ENCODE data around the gene ZNF512B. TPM values are rescaled to one million over a fixed set of nuclear protein-coding genes. Genes with fewer than 3 reads are reported as not detected.

The ZNF512B gene
- total RNA-seq, 1 experiment from 2014 or later = 58.1 TPM

DNA sequence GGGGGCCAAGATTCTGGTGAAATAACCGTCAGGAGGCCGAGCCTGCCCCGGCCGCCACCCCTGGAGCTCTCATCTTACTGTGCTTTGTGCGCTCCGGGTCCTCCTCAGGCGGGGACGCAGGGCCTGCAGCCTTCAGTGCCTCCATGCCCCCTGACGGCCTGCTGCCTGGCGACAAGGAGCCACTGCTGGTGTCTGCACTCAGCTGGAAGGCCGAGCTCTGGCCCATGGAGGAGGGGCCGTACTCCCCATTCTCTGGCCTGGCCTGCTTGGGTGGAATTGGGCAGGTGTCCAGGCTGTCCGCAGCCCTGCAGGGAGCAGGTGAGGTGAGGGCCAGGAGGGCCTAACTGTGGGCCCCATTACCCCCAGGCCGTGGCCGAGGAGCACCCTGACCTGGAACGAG is 5.3 kb downstream of the ZNF512B start:
- BruUV-seq (replicated peaks) = no TSS peak
- H3K36me3 Mint-ChIP-seq (ENCODE audit: insufficient read depth, unreplicated experiment) = peaks cover 53% of the 10 kb centered on the region
- peaks cover 9% of the 10 kb centered on the region for H3K4me1 Mint-ChIP-seq (ENCODE audit: low read depth, unreplicated experiment)
- no peak for DNase-seq
- no peak overlapping the region for H3K27ac Mint-ChIP-seq (ENCODE audit: unreplicated experiment)
- H3K9me3 Mint-ChIP-seq (ENCODE audit: low read depth, unreplicated experiment) = no peaks in the 10 kb centered on the region
- CTCF ChIA-PET = no interaction called here
- intact Hi-C loops (cut with micrococcal nuclease; ENCODE audit: unreplicated experiment) = no loop called here
- H3K27me3 Mint-ChIP-seq (ENCODE audit: unreplicated experiment) = no peaks in the 10 kb centered on the region
- TF ChIP-seq, protein P1, sequence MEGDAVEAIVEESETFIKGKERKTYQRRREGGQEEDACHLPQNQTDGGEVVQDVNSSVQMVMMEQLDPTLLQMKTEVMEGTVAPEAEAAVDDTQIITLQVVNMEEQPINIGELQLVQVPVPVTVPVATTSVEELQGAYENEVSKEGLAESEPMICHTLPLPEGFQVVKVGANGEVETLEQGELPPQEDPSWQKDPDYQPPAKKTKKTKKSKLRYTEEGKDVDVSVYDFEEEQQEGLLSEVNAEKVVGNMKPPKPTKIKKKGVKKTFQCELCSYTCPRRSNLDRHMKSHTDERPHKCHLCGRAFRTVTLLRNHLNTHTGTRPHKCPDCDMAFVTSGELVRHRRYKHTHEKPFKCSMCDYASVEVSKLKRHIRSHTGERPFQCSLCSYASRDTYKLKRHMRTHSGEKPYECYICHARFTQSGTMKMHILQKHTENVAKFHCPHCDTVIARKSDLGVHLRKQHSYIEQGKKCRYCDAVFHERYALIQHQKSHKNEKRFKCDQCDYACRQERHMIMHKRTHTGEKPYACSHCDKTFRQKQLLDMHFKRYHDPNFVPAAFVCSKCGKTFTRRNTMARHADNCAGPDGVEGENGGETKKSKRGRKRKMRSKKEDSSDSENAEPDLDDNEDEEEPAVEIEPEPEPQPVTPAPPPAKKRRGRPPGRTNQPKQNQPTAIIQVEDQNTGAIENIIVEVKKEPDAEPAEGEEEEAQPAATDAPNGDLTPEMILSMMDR (IDR thresholded peaks at IDR 0.05; ENCODE audit: unreplicated experiment) = no peak
- H3K4me3 Mint-ChIP-seq (ENCODE audit: low read depth, unreplicated experiment) = no peak overlapping the region

DNA sequence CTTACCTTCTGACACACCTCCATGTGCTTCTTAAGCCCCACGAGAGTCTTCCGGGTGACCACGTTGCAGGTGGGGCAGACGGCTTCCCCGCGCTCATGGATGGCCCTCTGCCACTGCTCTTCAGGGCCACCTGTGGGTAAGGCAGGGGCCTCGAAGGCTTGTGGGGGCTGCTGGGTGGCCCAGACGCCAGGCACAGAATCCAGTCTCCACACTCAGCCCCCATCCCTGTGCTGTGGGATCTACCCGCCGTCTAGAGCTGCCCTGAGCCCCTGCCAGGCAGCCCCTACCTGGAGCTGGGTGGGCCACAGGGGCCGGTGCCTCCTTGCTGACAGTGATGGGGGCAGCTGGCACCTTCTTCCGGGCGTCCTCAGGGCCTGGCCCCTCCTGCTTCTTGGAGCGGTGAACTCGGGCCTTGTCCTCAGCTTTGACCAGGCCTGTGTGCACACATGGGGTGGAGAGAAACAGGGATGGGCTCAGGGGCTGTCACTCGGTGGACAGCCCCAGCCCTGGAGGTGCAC is 5.9 kb downstream of the ZNF512B start:
- TF ChIP-seq, protein P1 (IDR thresholded peaks at IDR 0.05; ENCODE audit: unreplicated experiment) = no peak
- Mint-ChIP-seq H3K4me1 (ENCODE audit: low read depth, unreplicated experiment) (peaks cover 8% of the 10 kb centered on the region), H3K4me3 (ENCODE audit: low read depth, unreplicated experiment) (no peak overlapping the region), H3K27ac (ENCODE audit: unreplicated experiment) (no peak overlapping the region), H3K9me3 (ENCODE audit: low read depth, unreplicated experiment) (no peaks in the 10 kb centered on the region), H3K27me3 (ENCODE audit: unreplicated experiment) (no peaks in the 10 kb centered on the region), H3K36me3 (ENCODE audit: insufficient read depth, unreplicated experiment) (peaks cover 54% of the 10 kb centered on the region)
- no TSS peak for BruUV-seq (replicated peaks)
- CTCF ChIA-PET = no interaction called here
- DNase-seq = no peak
- intact Hi-C loops (cut with micrococcal nuclease; ENCODE audit: unreplicated experiment) = no loop called here

DNA sequence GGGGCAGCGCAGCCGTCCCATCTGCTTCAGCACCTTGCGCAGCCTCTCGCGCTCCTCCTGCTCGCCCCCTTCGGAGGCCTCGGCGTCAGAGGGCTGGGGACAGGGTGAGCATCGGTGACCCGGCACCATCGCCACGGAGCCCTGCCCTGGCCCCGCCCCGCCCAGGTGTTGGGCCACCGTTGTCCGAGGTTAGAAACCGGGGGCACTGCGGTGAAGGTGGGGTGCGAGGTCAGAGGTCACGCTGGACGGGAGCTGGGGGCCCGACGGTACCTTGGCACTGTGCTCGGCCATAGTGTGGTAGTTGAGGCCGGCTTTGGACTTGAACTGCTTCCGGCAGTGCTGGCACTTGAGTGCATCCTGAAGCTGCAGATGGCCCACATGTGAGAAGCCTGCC is 6.4 kb downstream of the ZNF512B start:
- DNase-seq = no peak
- Mint-ChIP-seq H3K9me3 (ENCODE audit: low read depth, unreplicated experiment) (no peaks in the 10 kb centered on the region), H3K36me3 (ENCODE audit: insufficient read depth, unreplicated experiment) (peaks cover 54% of the 10 kb centered on the region), H3K27ac (ENCODE audit: unreplicated experiment) (no peak overlapping the region), H3K4me1 (ENCODE audit: low read depth, unreplicated experiment) (peaks cover 3% of the 10 kb centered on the region), H3K27me3 (ENCODE audit: unreplicated experiment) (no peaks in the 10 kb centered on the region), H3K4me3 (ENCODE audit: low read depth, unreplicated experiment) (no peak overlapping the region)
- intact Hi-C loops (cut with micrococcal nuclease; ENCODE audit: unreplicated experiment) = no loop called here
- TF ChIP-seq, protein P1 (IDR thresholded peaks at IDR 0.05; ENCODE audit: unreplicated experiment) = no peak
- BruUV-seq (replicated peaks) = no TSS peak
- CTCF ChIA-PET = no interaction called here

DNA sequence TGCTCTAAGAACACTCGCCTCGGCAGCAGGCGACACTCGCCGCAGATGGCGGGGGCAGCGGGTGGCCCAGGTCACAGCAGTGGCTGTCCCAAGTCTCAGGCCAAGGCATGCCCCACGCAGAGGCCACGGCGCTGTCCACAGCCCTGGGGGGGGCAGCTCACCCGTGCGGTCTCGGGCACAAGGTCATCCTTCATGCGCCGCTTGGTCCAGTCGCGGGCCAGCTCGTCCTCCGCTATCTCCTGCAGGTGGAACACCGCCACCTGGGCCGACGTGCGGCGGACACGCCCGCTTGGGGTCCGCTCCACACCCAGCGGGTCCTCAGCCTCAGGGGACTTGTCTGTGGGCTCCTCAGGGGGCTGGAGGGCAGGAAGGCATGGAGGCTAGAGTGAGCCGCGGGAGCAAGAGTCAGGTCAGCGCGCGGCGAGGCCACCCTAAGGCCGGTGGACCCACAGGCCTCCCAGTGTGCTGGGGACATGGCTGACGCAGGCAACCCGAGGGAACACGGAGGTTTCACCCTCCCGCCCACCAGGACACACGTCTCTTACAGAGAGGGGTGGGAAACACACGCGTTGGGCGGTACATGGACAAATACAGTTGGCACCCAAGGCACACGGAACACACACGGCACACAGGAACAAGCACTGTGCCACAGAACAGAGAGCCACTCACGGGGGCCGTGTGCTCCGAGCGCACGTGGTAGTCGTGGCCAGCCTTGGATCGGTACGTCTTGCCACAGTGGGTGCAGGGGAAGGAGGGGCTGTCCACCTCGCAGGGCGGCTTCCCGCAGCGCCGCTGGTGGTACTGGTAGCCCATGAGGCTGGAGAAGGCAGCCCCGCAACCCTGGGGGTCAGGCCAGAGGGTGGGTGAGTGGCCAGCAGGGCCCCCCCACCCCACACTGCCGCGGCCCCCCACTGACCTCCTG is 7.0 kb downstream of the ZNF512B start:
- Mint-ChIP-seq H3K4me1 (ENCODE audit: low read depth, unreplicated experiment) (no peaks in the 10 kb centered on the region), H3K4me3 (ENCODE audit: low read depth, unreplicated experiment) (no peak overlapping the region), H3K27ac (ENCODE audit: unreplicated experiment) (no peak overlapping the region), H3K36me3 (ENCODE audit: insufficient read depth, unreplicated experiment) (peaks cover 58% of the 10 kb centered on the region), H3K9me3 (ENCODE audit: low read depth, unreplicated experiment) (no peaks in the 10 kb centered on the region), H3K27me3 (ENCODE audit: unreplicated experiment) (no peaks in the 10 kb centered on the region)
- TF ChIP-seq, protein P1 (IDR thresholded peaks at IDR 0.05; ENCODE audit: unreplicated experiment) = no peak
- CTCF ChIA-PET = no interaction called here
- DNase-seq = no peak
- no TSS peak for BruUV-seq (replicated peaks)
- intact Hi-C loops (cut with micrococcal nuclease; ENCODE audit: unreplicated experiment) = no loop called here

Measured in Calu3 (cell line).